CD14-positive monocyte (primary cell): Measurements from ENCODE around the gene RBFOX1. TPM values are rescaled to one million over a fixed set of nuclear protein-coding genes. Genes with fewer than 3 reads are reported as not detected.

Experiments
- DNase-seq, 3 donors: peaks; one replicate each; pipeline ENCODE4 v3.0.0-alpha.2; 2011 to 2022
- H2AFZ ChIP-seq: 2 replicates; pipeline ENCODE4 v1.6.0; 2012; ENCODE audit warnings: mild to moderate bottlenecking, low read depth, low read length, inconsistent platforms; ENCODE audit not compliant: insufficient read depth, poor library complexity, severe bottlenecking
- H3K27ac ChIP-seq, 2 donors: 1 replicate in 1 of 2; 2 replicates in 1 of 2; pipeline ENCODE4 v1.5.1; 2012 to 2013; ENCODE audit warnings: low read length in 2 of 2, control low read depth in 1 of 2, inconsistent platforms in 1 of 2, low read depth in 1 of 2, mild to moderate bottlenecking in 1 of 2
- H3K27me3 ChIP-seq, 2 donors: one replicate each; pipeline versions ENCODE4 v1.6.0 to v1.6.1; 2011 to 2013; ENCODE audit warnings: low read length in 2 of 2; ENCODE audit not compliant: control insufficient read depth in 2 of 2, insufficient read depth in 2 of 2
- H3K36me3 ChIP-seq, 2 donors: replicated peaks in 1 of 2; 1 replicate in 1 of 2; 2 replicates in 1 of 2; pipeline versions ENCODE4 v1.5.1 to v1.6.1; 2012 to 2013; ENCODE audit warnings: low read length in 2 of 2, control low read depth in 1 of 2, inconsistent platforms in 1 of 2, mild to moderate bottlenecking in 1 of 2; ENCODE audit not compliant: insufficient read depth in 2 of 2, control insufficient read depth in 1 of 2
- H3K4me1 ChIP-seq, 2 donors: 1 replicate in 1 of 2; 2 replicates in 1 of 2; pipeline versions ENCODE4 v1.5.1 to v1.6.1; 2012 to 2013; ENCODE audit warnings: low read length in 2 of 2, control low read depth in 1 of 2, inconsistent platforms in 1 of 2, mild to moderate bottlenecking in 1 of 2, moderate library complexity in 1 of 2; ENCODE audit not compliant: insufficient read depth in 2 of 2, control insufficient read depth in 1 of 2
- H3K4me2 ChIP-seq: replicated peaks from 2 replicates; pipeline ENCODE3; 2012; ENCODE audit warnings: low read length, moderate library complexity, mild to moderate bottlenecking; ENCODE audit not compliant: poor library complexity, severe bottlenecking; ENCODE audit errors: extremely low read depth
- H3K4me3 ChIP-seq, 3 experiments: fragments of 200-600 bp in 1 of 3; sonication (generic) in 1 of 3; replicated peaks in 1 of 3; 1 replicate in 2 of 3; 2 replicates in 1 of 3; pipeline ENCODE4 v1.5.1; 2011 to 2013; ENCODE audit warnings: low read length in 3 of 3, mild to moderate bottlenecking in 3 of 3, control low read depth in 2 of 3, low read depth in 2 of 3, inconsistent platforms in 1 of 3, moderate library complexity in 1 of 3
- H3K79me2 ChIP-seq: 2 replicates; pipeline ENCODE4 v1.6.0; 2012; ENCODE audit warnings: mild to moderate bottlenecking, control low read depth, inconsistent platforms, low read length, moderate library complexity; ENCODE audit not compliant: insufficient read depth
- H3K9ac ChIP-seq: 2 replicates; pipeline ENCODE4 v1.6.0; 2017; ENCODE audit warnings: low read length, mild to moderate bottlenecking; ENCODE audit not compliant: insufficient read depth, poor library complexity, severe bottlenecking
- H3K9me3 ChIP-seq, 2 donors: replicated peaks in 1 of 2; 1 replicate in 1 of 2; 2 replicates in 1 of 2; pipeline versions ENCODE4 v1.5.1 to v1.6.1; 2012 to 2013; ENCODE audit warnings: low read length in 2 of 2, control low read depth in 1 of 2; ENCODE audit not compliant: control insufficient read depth in 1 of 2, insufficient read depth in 1 of 2
- H4K20me1 ChIP-seq: 2 replicates; pipeline ENCODE4 v1.6.0; 2012; ENCODE audit warnings: mild to moderate bottlenecking, low read length, control low read depth, moderate library complexity; ENCODE audit not compliant: insufficient read depth
- H3K27ac Mint-ChIP-seq, 7 donors: one replicate each; pipeline ENCODE4 v1.8.0; 2020; ENCODE audit warnings: mild to moderate bottlenecking in 7 of 7, mixed read lengths in 7 of 7, moderate library complexity in 6 of 7, inconsistent platforms in 2 of 7
- H3K27me3 Mint-ChIP-seq, 3 donors: one replicate each; pipeline ENCODE4 v1.8.0; 2021 to 2022; ENCODE audit warnings: low read depth in 3 of 3, mild to moderate bottlenecking in 3 of 3, mixed read lengths in 3 of 3, moderate library complexity in 3 of 3, inconsistent platforms in 1 of 3
- H3K36me3 Mint-ChIP-seq, 2 donors: one replicate each; pipeline ENCODE4 v1.8.0; 2020; ENCODE audit warnings: mixed read lengths in 2 of 2, inconsistent platforms in 1 of 2, mild to moderate bottlenecking in 1 of 2
- H3K4me1 Mint-ChIP-seq: one replicate; pipeline ENCODE4 v1.8.0; 2020; ENCODE audit warnings: mild to moderate bottlenecking, mixed read lengths
- H3K4me3 Mint-ChIP-seq, 2 donors: one replicate each; pipeline ENCODE4 v1.8.0; 2020; ENCODE audit warnings: mild to moderate bottlenecking in 2 of 2, mixed read lengths in 2 of 2, moderate library complexity in 1 of 2
- H3K9me3 Mint-ChIP-seq, 7 donors: one replicate each; pipeline ENCODE4 v1.8.0; 2020 to 2022; ENCODE audit warnings: mixed read lengths in 7 of 7, mild to moderate bottlenecking in 6 of 7, moderate library complexity in 6 of 7, inconsistent platforms in 2 of 7
- CTCF ChIP-seq: fragments of 200-600 bp; IDR thresholded peaks from one replicate; pipeline ENCODE4 v1.8.0; 2022; ENCODE audit warnings: antibody characterized with exemption, mild to moderate bottlenecking
- WGBS: methylation state at CpG from one replicate; pipeline ENCODE4 v1.1.5; 2013; ENCODE audit warnings: missing lambda C conversion rate; ENCODE audit not compliant: insufficient coverage; 5-methylcytosine and 5-hydroxymethylcytosine counted together
- intact Hi-C, 2 donors: fragments of 100-400 bp; cut with micrococcal nuclease; formaldehyde crosslinking; loops; one replicate each; pipeline versions ENCODE4 v1.15.0 to v1.15.1; 2023
- polyA plus RNA-seq, 3 donors: library from polyadenylated mRNA; depleted of rRNA in 1 of 3; unstranded in 2 of 3; stranded (reverse) in 1 of 3; fragments of 300-500 nt in 2 of 3; fragments of >200 nt in 1 of 3; fragmentation: Illumina TruSeq in 2 of 3; gene quantifications; 1 replicate in 2 of 3; 2 replicates in 1 of 3; pipeline ENCODE4 v1.2.3, GENCODE V29; 2012 to 2021

The RBFOX1 gene
- polyA plus RNA-seq, 3 donors: not detected

- H3K4me3 ChIP-seq: no peak overlapping the region
- H3K4me1 Mint-ChIP-seq: no peaks in the 10 kb centered on the region
- H3K79me2 ChIP-seq: no peaks in the 10 kb centered on the region
- no peaks in the 10 kb centered on the region for H3K9me3 ChIP-seq
- H3K27me3 ChIP-seq: no peaks in the 10 kb centered on the region
- no peak overlapping the region for H3K9ac ChIP-seq
- WGBS: 96% methylated on average over 5 of the region's 6 CpGs
- no peak for TF ChIP-seq CTCF
- intact Hi-C loops: no loop called here
- no peaks in the 10 kb centered on the region for H3K4me1 ChIP-seq
- H3K4me2 ChIP-seq: no peak overlapping the region
- no peak overlapping the region for H2AFZ ChIP-seq
- H3K27me3 Mint-ChIP-seq: peaks cover 0 to 3% (median 0%) of the 10 kb centered on the region in 3 donors
- no peak overlapping the region for H3K27ac Mint-ChIP-seq
- H3K36me3 Mint-ChIP-seq: no peaks in the 10 kb centered on the region
- H3K36me3 ChIP-seq: no peaks in the 10 kb centered on the region
- no peak for DNase-seq
- no peaks in the 10 kb centered on the region for H4K20me1 ChIP-seq
- no peak overlapping the region for H3K4me3 Mint-ChIP-seq
- H3K9me3 Mint-ChIP-seq: peaks cover 0 to 5% (median 2%) of the 10 kb centered on the region in 7 donors
- H3K27ac ChIP-seq: no peak overlapping the region
Observed at GRCh38 chr16:7343243-7343642, 10.6 kb downstream of the RBFOX1 start.

- Histone ChIP-seq H2AFZ (no peak overlapping the region), H3K9me3 (no peaks in the 10 kb centered on the region), H3K36me3 (no peaks in the 10 kb centered on the region), H3K4me2 (no peak overlapping the region), H3K4me3 (no peak overlapping the region), H3K4me1 (no peaks in the 10 kb centered on the region), H3K79me2 (no peaks in the 10 kb centered on the region), H3K27ac (no peak overlapping the region), H3K9ac (no peak overlapping the region), H3K27me3 (no peaks in the 10 kb centered on the region), H4K20me1 (no peaks in the 10 kb centered on the region)
- Mint-ChIP-seq H3K36me3 (no peaks in the 10 kb centered on the region), H3K4me3 (no peak overlapping the region), H3K27me3 (peaks cover 0 to 3% (median 0%) of the 10 kb centered on the region in 3 donors), H3K27ac (no peak overlapping the region), H3K9me3 (peaks cover 0 to 11% (median 2%) of the 10 kb centered on the region in 7 donors), H3K4me1 (no peaks in the 10 kb centered on the region)
- intact Hi-C loops: no loop called here
- no peak for TF ChIP-seq CTCF
- WGBS: 81% methylated on average over 12 of the region's 23 CpGs
- no peak for DNase-seq
Observed at GRCh38 chr16:7344830-7345780, 12.5 kb downstream of the RBFOX1 start.
